B cell (primary cell): Measurements from ENCODE around the gene GPER1.

Source experiments
- EZH2 ChIP-seq: IDR thresholded peaks from 2 replicates; pipeline ENCODE4 v1.6.1; 2012; ENCODE audit warnings: borderline replicate concordance, low read depth, mild to moderate bottlenecking, moderate library complexity, low read length; ENCODE audit not compliant: insufficient read depth, poor library complexity, severe bottlenecking
- TF ChIP-seq, protein P1 (sequence below): fragments of 200-600 bp; IDR thresholded peaks from one replicate; pipeline ENCODE4 v1.8.0; 2022; ENCODE audit warnings: antibody characterized with exemption, mild to moderate bottlenecking

- TF ChIP-seq, protein P1, sequence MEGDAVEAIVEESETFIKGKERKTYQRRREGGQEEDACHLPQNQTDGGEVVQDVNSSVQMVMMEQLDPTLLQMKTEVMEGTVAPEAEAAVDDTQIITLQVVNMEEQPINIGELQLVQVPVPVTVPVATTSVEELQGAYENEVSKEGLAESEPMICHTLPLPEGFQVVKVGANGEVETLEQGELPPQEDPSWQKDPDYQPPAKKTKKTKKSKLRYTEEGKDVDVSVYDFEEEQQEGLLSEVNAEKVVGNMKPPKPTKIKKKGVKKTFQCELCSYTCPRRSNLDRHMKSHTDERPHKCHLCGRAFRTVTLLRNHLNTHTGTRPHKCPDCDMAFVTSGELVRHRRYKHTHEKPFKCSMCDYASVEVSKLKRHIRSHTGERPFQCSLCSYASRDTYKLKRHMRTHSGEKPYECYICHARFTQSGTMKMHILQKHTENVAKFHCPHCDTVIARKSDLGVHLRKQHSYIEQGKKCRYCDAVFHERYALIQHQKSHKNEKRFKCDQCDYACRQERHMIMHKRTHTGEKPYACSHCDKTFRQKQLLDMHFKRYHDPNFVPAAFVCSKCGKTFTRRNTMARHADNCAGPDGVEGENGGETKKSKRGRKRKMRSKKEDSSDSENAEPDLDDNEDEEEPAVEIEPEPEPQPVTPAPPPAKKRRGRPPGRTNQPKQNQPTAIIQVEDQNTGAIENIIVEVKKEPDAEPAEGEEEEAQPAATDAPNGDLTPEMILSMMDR, result no peak
- no peak for TF ChIP-seq EZH2
Measured at GRCh38 chr7:1053816-1054370, 34.0 kb upstream of the GPER1 start.
